ENCODE data around the gene RBM19.

RBM19 gene

GRCh38 chr12:113918306-113918705 lies 47.8 kb downstream of the RBM19 start:
- Histone ChIP-seq H3K4me1 (ENCODE audit: insufficient read depth, low read length) (no peaks in the 10 kb centered on the region; the same call in 1 of the 2 replicates), H3K27me3 (ENCODE audit: insufficient read depth, low read length) (no peaks in the 10 kb centered on the region), H3K4me3 (ENCODE audit: low read length) (no peak overlapping the region), H3K36me3 (ENCODE audit: insufficient read depth, low read depth, low read length) (peaks cover 86% of the 10 kb centered on the region), H3K9me3 (ENCODE audit: insufficient read depth, low read depth, low read length) (no peaks in the 10 kb centered on the region), H3K9ac (ENCODE audit: low read depth, low read length) (no peak overlapping the region), H3K27ac (ENCODE audit: low read length) (no peak overlapping the region)

GRCh38 chr12:113917393-113917792 lies 48.7 kb downstream of the RBM19 start:
- no peak overlapping the region for H3K27ac ChIP-seq (ENCODE audit: low read length)
- H3K4me1 ChIP-seq (ENCODE audit: insufficient read depth, low read length): no peaks in the 10 kb centered on the region; the same call in 1 of the 2 replicates
- H3K27me3 ChIP-seq (ENCODE audit: insufficient read depth, low read length): no peaks in the 10 kb centered on the region
- no peaks in the 10 kb centered on the region for H3K9me3 ChIP-seq (ENCODE audit: insufficient read depth, low read depth, low read length)
- H3K4me3 ChIP-seq (ENCODE audit: low read length): no peak overlapping the region
- H3K36me3 ChIP-seq (ENCODE audit: insufficient read depth, low read depth, low read length): peaks cover 80% of the 10 kb centered on the region
- no peak overlapping the region for H3K9ac ChIP-seq (ENCODE audit: low read depth, low read length)

GRCh38 chr12:113914806-113915205 lies 51.3 kb downstream of the RBM19 start:
- H3K4me3 ChIP-seq (ENCODE audit: low read length): no peak overlapping the region
- no peaks in the 10 kb centered on the region for H3K9me3 ChIP-seq (ENCODE audit: insufficient read depth, low read depth, low read length)
- H3K4me1 ChIP-seq (ENCODE audit: insufficient read depth, low read length): no peaks in the 10 kb centered on the region; the same call in 1 of the 2 replicates
- H3K9ac ChIP-seq (ENCODE audit: low read depth, low read length): no peak overlapping the region
- no peaks in the 10 kb centered on the region for H3K27me3 ChIP-seq (ENCODE audit: insufficient read depth, low read length)
- peaks cover 81% of the 10 kb centered on the region for H3K36me3 ChIP-seq (ENCODE audit: insufficient read depth, low read depth, low read length)
- no peak overlapping the region for H3K27ac ChIP-seq (ENCODE audit: low read length)

GRCh38 chr12:113914176-113914575 lies 51.9 kb downstream of the RBM19 start:
- Histone ChIP-seq H3K36me3 (ENCODE audit: insufficient read depth, low read depth, low read length) (peaks cover 87% of the 10 kb centered on the region), H3K9ac (ENCODE audit: low read depth, low read length) (no peak overlapping the region), H3K27ac (ENCODE audit: low read length) (no peak overlapping the region), H3K27me3 (ENCODE audit: insufficient read depth, low read length) (no peaks in the 10 kb centered on the region), H3K4me1 (ENCODE audit: insufficient read depth, low read length) (no peaks in the 10 kb centered on the region; the same call in 1 of the 2 replicates), H3K9me3 (ENCODE audit: insufficient read depth, low read depth, low read length) (no peaks in the 10 kb centered on the region), H3K4me3 (ENCODE audit: low read length) (no peak overlapping the region)

GRCh38 chr12:113912760-113913329 lies 53.3 kb downstream of the RBM19 start:
- Histone ChIP-seq H3K9me3 (ENCODE audit: insufficient read depth, low read depth, low read length) (no peaks in the 10 kb centered on the region), H3K27ac (ENCODE audit: low read length) (no peak overlapping the region), H3K4me3 (ENCODE audit: low read length) (no peak overlapping the region), H3K9ac (ENCODE audit: low read depth, low read length) (no peak overlapping the region), H3K27me3 (ENCODE audit: insufficient read depth, low read length) (no peaks in the 10 kb centered on the region), H3K4me1 (ENCODE audit: insufficient read depth, low read length) (no peaks in the 10 kb centered on the region; the same call in 1 of the 2 replicates), H3K36me3 (ENCODE audit: insufficient read depth, low read depth, low read length) (peaks cover 82% of the 10 kb centered on the region)

- Histone ChIP-seq H3K27me3 (ENCODE audit: insufficient read depth, low read length) (no peaks in the 10 kb centered on the region), H3K4me3 (ENCODE audit: low read length) (no peak overlapping the region), H3K27ac (ENCODE audit: low read length) (no peak overlapping the region), H3K9me3 (ENCODE audit: insufficient read depth, low read depth, low read length) (no peaks in the 10 kb centered on the region), H3K36me3 (ENCODE audit: insufficient read depth, low read depth, low read length) (peaks cover 80% of the 10 kb centered on the region), H3K9ac (ENCODE audit: low read depth, low read length) (no peak overlapping the region), H3K4me1 (ENCODE audit: insufficient read depth, low read length) (no peaks in the 10 kb centered on the region; the same call in 1 of the 2 replicates)
Measured at GRCh38 chr12:113911971-113912759, 54.0 kb downstream of the RBM19 start.

- H3K9ac ChIP-seq (ENCODE audit: low read depth, low read length): no peak overlapping the region
- no peak overlapping the region for H3K4me3 ChIP-seq (ENCODE audit: low read length)
- H3K27ac ChIP-seq (ENCODE audit: low read length): no peak overlapping the region
- H3K36me3 ChIP-seq (ENCODE audit: insufficient read depth, low read depth, low read length): peaks cover 80% of the 10 kb centered on the region
- H3K27me3 ChIP-seq (ENCODE audit: insufficient read depth, low read length): no peaks in the 10 kb centered on the region
- H3K9me3 ChIP-seq (ENCODE audit: insufficient read depth, low read depth, low read length): no peaks in the 10 kb centered on the region
- H3K4me1 ChIP-seq (ENCODE audit: insufficient read depth, low read length): no peaks in the 10 kb centered on the region; the same call in 1 of the 2 replicates
Measured at GRCh38 chr12:113910751-113911272, 55.3 kb downstream of the RBM19 start.

- Histone ChIP-seq H3K9ac (ENCODE audit: low read depth, low read length) (no peak overlapping the region), H3K4me1 (ENCODE audit: insufficient read depth, low read length) (no peaks in the 10 kb centered on the region; the same call in 1 of the 2 replicates), H3K4me3 (ENCODE audit: low read length) (no peak overlapping the region), H3K36me3 (ENCODE audit: insufficient read depth, low read depth, low read length) (peaks cover 76% of the 10 kb centered on the region), H3K27ac (ENCODE audit: low read length) (no peak overlapping the region), H3K27me3 (ENCODE audit: insufficient read depth, low read length) (no peaks in the 10 kb centered on the region), H3K9me3 (ENCODE audit: insufficient read depth, low read depth, low read length) (no peaks in the 10 kb centered on the region)
Measured at GRCh38 chr12:113909776-113910420, 56.2 kb downstream of the RBM19 start.

GRCh38 chr12:113908584-113909100 lies 57.5 kb downstream of the RBM19 start:
- Histone ChIP-seq H3K4me3 (ENCODE audit: low read length) (no peak overlapping the region), H3K27ac (ENCODE audit: low read length) (no peak overlapping the region), H3K9me3 (ENCODE audit: insufficient read depth, low read depth, low read length) (no peaks in the 10 kb centered on the region), H3K27me3 (ENCODE audit: insufficient read depth, low read length) (no peaks in the 10 kb centered on the region), H3K36me3 (ENCODE audit: insufficient read depth, low read depth, low read length) (peaks cover 76% of the 10 kb centered on the region), H3K9ac (ENCODE audit: low read depth, low read length) (no peak overlapping the region), H3K4me1 (ENCODE audit: insufficient read depth, low read length) (no peaks in the 10 kb centered on the region; the same call in 1 of the 2 replicates)

- no peak overlapping the region for H3K27ac ChIP-seq (ENCODE audit: low read length)
- H3K36me3 ChIP-seq (ENCODE audit: insufficient read depth, low read depth, low read length): peaks cover 84% of the 10 kb centered on the region
- no peaks in the 10 kb centered on the region for H3K27me3 ChIP-seq (ENCODE audit: insufficient read depth, low read length)
- no peaks in the 10 kb centered on the region for H3K4me1 ChIP-seq (ENCODE audit: insufficient read depth, low read length)
- H3K9ac ChIP-seq (ENCODE audit: low read depth, low read length): no peak overlapping the region
- H3K9me3 ChIP-seq (ENCODE audit: insufficient read depth, low read depth, low read length): no peaks in the 10 kb centered on the region
- H3K4me3 ChIP-seq (ENCODE audit: low read length): no peak overlapping the region
Measured at GRCh38 chr12:113907446-113908180, 58.5 kb downstream of the RBM19 start.
